Measurements from ENCODE around the gene POU6F2.

Gene POU6F2

DNA sequence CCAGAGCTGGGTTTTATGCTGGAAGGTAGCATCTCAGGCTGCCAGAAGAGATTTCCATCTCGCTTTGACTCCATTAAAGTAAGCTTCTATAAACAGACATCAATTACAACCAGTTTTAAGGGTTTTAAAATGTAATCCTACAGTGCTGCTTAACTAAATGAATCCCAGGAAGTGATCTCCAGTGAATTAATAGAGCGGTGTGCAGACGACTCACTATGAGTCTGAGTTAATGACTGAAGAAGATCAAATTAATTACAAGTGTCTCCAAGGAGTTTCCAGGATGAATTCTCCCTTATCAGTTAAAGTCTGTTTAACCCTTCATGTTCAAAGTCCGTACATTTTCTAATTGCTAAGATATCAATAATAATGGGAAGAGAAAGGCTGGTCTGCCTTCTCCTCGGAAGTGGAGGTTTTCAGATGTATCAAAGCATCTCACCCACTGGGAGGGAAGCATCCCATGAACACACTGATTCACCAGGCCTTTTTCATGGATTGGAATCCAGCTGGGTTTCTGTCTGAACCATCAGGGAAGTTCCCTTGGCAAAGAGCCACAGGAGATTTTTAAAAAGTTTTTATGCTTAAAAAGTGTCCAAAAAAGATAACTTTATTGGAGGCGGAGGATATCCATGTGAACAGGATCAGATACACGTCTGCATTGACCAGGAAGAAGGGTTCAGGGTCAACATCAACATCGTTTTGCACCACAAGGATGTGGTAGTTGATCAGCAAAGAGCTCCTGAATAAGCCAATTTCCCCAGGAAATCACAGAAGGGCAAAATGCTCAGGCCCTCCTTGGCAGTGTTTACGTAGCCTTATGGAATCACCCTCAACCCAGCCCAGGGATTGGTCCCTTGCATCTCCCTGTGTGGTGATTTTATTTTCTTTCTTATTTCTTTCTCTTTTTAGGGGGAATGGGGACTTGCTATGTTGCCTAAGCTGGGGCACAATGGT lies 288.2 kb downstream of the POU6F2 start:
- DNase-seq, result no peak

GRCh38 chr7:39269034-39269433 lies 291.3 kb downstream of the POU6F2 start:
- DNase-seq, result no peak

- no peak for DNase-seq
Measured at GRCh38 chr7:39270018-39270417, 292.3 kb downstream of the POU6F2 start.

DNA sequence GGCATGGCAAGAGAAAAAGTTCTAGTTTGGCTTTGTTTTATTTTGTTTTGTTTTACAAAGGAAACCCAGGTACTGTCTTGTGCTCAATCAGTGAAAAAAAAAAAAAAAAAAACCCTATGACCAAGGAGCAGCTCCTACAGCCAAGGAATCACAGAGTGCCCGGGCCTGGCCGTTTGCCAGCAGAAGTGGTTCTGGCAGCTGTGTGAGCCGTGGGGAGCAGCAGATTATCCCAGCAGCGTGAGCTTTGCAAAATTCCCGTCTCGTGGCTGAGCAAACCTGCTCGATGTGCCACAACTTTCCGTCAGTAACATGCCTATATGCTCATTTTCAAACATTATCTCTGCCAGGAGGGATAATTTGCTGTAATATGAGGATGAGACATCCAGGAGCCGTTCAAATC lies 293.7 kb downstream of the POU6F2 start:
- no peak for DNase-seq

- DNase-seq, result no peak
Measured at GRCh38 chr7:39272111-39272510, 294.4 kb downstream of the POU6F2 start.

- no peak for DNase-seq
Measured at GRCh38 chr7:39272691-39273090, 295.0 kb downstream of the POU6F2 start.

- DNase-seq, result no peak
Measured at GRCh38 chr7:39280337-39280736, 302.6 kb downstream of the POU6F2 start.

DNA sequence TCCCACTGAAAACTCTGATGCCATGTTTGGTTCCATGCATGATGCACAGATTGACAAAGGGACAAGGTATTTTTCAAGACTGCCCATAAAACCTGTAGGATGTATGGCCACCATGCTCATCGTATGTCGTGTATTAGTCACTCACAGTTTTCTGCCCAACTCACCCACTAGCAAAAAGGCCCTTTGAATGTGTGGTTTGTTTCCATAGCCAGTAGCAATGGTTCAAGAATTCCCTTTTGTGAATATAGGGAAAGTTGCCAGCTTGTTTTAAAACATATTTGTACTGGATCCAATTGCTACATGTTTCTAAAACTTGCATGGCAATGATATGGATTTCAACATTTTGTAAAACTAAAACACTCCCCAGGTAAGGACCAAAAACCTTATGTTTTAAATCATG lies 307.5 kb downstream of the POU6F2 start:
- no peak for DNase-seq

- no peak for DNase-seq
Measured at GRCh38 chr7:39288303-39288702, 310.6 kb downstream of the POU6F2 start.

DNA sequence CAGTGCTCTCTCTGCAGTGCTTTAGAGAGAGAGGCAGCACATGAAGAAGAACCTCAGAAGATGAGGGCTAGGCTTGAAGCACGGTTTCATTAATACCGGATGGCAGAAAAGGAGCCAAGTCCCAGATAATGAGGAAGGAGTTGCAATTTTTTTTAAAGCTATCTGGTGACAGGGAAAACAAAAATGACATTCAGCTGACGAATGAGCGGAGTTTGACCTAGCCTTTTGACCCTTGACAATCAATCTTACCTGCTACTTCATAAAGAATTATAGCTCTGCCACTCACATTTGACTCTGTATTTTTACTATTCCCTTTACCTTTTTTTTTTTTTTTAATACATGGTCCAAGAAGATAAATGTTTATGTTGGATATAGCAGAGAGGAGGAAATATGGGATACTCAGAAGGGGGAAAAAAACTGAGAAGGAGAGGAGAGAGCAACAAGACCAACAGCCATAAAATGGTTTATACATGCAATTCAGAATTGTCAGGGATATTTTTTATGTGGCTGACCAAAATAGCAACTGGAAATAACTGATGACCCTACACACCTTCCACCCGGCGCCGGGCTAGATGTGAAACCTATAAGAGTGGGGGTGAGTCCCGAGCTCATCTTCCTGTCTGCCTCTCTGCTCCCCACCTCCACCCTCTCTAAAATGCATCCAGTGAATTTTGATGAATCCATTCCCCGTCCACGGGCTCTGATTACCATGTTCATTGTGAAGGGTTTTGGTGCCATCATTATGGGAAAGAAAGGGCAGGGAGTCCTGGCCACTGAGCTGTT lies 314.1 kb downstream of the POU6F2 start:
- DNase-seq, result no peak

GRCh38 chr7:39293056-39293823 lies 315.5 kb downstream of the POU6F2 start:
- no peak for DNase-seq

GRCh38 chr7:39294022-39294421 lies 316.3 kb downstream of the POU6F2 start:
- no peak for DNase-seq

DNA sequence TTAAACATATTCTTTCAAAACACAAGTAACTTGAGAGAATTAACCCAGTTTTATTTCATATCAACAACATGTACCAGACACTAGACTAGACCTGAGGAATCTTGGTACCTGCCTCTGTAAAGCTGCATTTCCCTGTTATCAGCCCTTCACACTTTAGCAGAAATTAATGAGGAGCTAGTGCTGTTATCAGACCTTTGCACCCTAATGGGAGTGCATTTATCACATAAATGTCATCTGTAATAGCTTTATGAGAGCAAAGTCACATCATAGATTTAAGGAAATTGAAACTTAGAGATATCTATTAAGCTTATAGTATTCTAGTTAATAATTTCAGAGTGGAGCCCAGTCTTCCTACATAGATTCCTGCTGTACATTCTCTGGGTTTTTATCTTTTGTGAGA lies 318.1 kb downstream of the POU6F2 start:
- no peak for DNase-seq

DNA sequence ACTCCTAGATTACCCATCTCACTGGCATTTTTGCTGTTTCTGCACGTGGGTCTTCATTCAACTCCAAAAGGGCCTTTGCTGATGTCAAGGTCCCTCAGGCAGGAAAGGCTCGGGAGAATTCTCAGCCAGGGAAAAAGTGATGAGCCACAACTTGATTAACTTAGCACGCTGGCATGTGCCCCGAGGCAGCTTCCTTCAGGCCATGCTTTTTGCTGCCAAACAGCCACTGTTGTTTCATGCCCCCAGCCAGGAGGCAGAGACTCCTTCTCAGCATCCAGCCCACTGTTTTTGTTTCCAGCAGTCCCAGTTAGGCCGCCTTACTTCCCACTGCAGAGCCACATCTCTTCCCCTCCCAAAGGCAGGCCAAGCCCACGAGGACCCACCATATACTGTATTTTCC lies 322.0 kb downstream of the POU6F2 start:
- DNase-seq, result no peak

GRCh38 chr7:39300276-39300675 lies 322.6 kb downstream of the POU6F2 start:
- DNase-seq, result no peak

GRCh38 chr7:39301543-39301942 lies 323.8 kb downstream of the POU6F2 start:
- no peak for DNase-seq

DNA sequence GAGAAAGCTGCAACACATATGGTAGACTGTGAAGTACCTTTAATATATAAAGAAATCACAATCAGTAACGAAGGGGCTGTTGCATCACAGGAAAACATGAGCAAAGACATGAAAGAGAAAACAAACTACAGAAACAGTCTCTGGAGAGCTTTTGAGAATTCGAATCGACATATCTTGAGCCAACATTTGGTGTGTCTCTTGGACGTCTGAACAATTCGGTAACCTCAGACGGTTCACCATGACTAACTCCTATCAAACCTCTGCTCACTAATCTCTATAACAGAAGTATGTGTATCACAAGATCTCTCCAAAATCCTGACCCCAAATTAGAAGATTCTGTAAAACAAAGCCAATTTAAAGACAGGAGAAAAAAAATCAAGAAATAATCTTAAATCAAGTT lies 326.5 kb downstream of the POU6F2 start:
- DNase-seq, result no peak

- DNase-seq, result no peak
Measured at GRCh38 chr7:39304668-39305405, 327.1 kb downstream of the POU6F2 start.

DNA sequence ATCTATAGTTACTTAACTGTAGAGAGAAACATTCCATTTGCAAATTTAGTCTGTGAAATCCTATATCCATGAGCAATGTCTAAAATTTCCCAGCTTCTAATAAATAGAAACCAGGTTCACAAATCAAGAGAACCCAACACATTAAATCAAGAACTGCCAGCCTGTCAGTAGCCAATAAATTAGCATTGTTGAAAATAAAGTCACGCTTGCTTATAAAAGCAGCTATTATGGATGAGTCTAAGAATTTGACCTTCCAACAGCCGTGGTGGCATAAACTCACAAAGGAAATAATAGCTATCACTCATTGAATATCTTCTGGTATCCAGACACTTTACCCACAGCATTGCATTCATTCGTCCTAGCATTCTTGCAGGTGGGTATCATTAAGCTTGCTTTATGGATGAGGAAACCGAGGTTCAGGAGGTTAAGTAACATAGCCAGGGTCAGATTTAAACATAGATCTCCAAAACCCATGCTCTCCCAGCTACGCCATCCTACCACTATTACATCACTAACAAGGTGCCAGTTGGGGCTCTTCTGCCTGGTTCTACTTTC lies 328.4 kb downstream of the POU6F2 start:
- no peak for DNase-seq

- no peak for DNase-seq
Measured at GRCh38 chr7:39310699-39311098, 333.0 kb downstream of the POU6F2 start.

GRCh38 chr7:39312254-39312989 lies 334.7 kb downstream of the POU6F2 start:
- no peak for DNase-seq
